H1 (cell line): ENCODE data around the gene CAPN1. TPM values are rescaled to one million over a fixed set of nuclear protein-coding genes. Genes with fewer than 3 reads are reported as not detected.
A peak's percentile ranks its signal among the peaks of the same experiment; 100 is the strongest.

Experiments
- CTCF ChIA-PET: fragments of 300-600 bp; sonication (Branson Sonifier 250); formaldehyde crosslinking; loops from one replicate; lab custom pipeline; 2021; ENCODE audit not compliant: partially characterized antibody; lab: Charles Lee
- POLR2A ChIA-PET: fragments of 300-600 bp; sonication (Branson Sonifier 250); formaldehyde crosslinking; loops from one replicate; lab custom pipeline; 2021; ENCODE audit warnings: inconsistent platforms; ENCODE audit not compliant: partially characterized antibody; lab: Charles Lee
- DNase-seq, 2 experiments: peaks; one replicate each; pipeline versions ENCODE4 v3.0.0 to v3.0.0-alpha.2; 2010 to 2022; ENCODE audit warnings: low spot score in 2 of 2, low read depth in 1 of 2, mixed read lengths in 1 of 2
- FAIRE-seq: peaks from 2 replicates; lab custom pipeline; 2011; peaks lifted over from hg19 to GRCh38; lab: Jason Lieb, UNC
- H2AFZ ChIP-seq: 2 replicates; pipeline ENCODE4 v1.8.1; 2012; ENCODE audit warnings: low read length, inconsistent platforms
- H2AK5ac ChIP-seq: 2 replicates; pipeline ENCODE4 v1.6.1; 2013; ENCODE audit warnings: low read depth, low read length
- H2BK120ac ChIP-seq: replicated peaks from 2 replicates; pipeline ENCODE3; 2013; ENCODE audit warnings: low read depth, low read length, inconsistent platforms
- H2BK12ac ChIP-seq: 2 replicates; pipeline ENCODE4 v1.6.1; 2013; ENCODE audit warnings: low read depth, low read length
- H2BK15ac ChIP-seq: 2 replicates; pipeline ENCODE4 v1.6.1; 2013; ENCODE audit warnings: low read length
- H2BK20ac ChIP-seq: 2 replicates; pipeline ENCODE4 v1.6.1; 2013; ENCODE audit warnings: low read length
- H2BK5ac ChIP-seq: 2 replicates; pipeline ENCODE4 v1.6.1; 2013; ENCODE audit warnings: low read depth, low read length
- H3K14ac ChIP-seq: 2 replicates; pipeline ENCODE4 v1.6.1; 2013; ENCODE audit warnings: inconsistent platforms; ENCODE audit not compliant: insufficient read length
- H3K18ac ChIP-seq: 2 replicates; pipeline ENCODE4 v1.6.1; 2013; ENCODE audit warnings: low read length; ENCODE audit errors: extremely low read depth
- H3K23ac ChIP-seq: 2 replicates; pipeline ENCODE4 v1.6.1; 2013; ENCODE audit warnings: inconsistent platforms; ENCODE audit not compliant: insufficient read length
- H3K23me2 ChIP-seq: 2 replicates; pipeline ENCODE4 v1.6.1; 2013; ENCODE audit warnings: low read depth, low read length
- H3K27ac ChIP-seq: 2 replicates; pipeline ENCODE4 v1.6.1; 2011; ENCODE audit warnings: low read depth, low read length, inconsistent platforms
- H3K27me3 ChIP-seq, 4 experiments: replicated peaks in 1 of 4; 1 replicate in 1 of 4; 2 replicates in 3 of 4; pipeline versions ENCODE4 v1.6.1 to v1.8.1; 2011 to 2013; ENCODE audit warnings: low read length in 3 of 4, mild to moderate bottlenecking in 3 of 4, inconsistent platforms in 2 of 4, mixed read lengths in 2 of 4, moderate library complexity in 1 of 4; ENCODE audit not compliant: control insufficient read depth in 3 of 4, insufficient read depth in 3 of 4; ENCODE audit errors: extremely low read depth in 1 of 4
- H3K36me3 ChIP-seq, 4 experiments: 2 replicates each; pipeline versions ENCODE4 v1.6.1 to v1.8.1; 2011 to 2013; ENCODE audit warnings: mild to moderate bottlenecking in 4 of 4, low read length in 3 of 4, moderate library complexity in 2 of 4, control low read depth in 1 of 4, inconsistent platforms in 1 of 4; ENCODE audit not compliant: insufficient read depth in 4 of 4, control insufficient read depth in 2 of 4
- H3K4ac ChIP-seq: replicated peaks from 2 replicates; pipeline ENCODE3; 2013; ENCODE audit warnings: low read length, low read depth, mixed read lengths, inconsistent platforms; ENCODE audit not compliant: insufficient read length
- H3K4me1 ChIP-seq, 4 experiments: replicated peaks in 1 of 4; 1 replicate in 1 of 4; 2 replicates in 3 of 4; pipeline versions ENCODE4 v1.6.1 to v1.8.1; 2011 to 2013; ENCODE audit warnings: low read length in 3 of 4, inconsistent platforms in 2 of 4, mixed read lengths in 1 of 4; ENCODE audit not compliant: insufficient read depth in 4 of 4, control insufficient read depth in 3 of 4
- H3K4me2 ChIP-seq, 2 experiments: 2 replicates each; pipeline versions ENCODE4 v1.6.1 to v1.8.1; 2011 to 2013; ENCODE audit warnings: low read depth in 2 of 2, low read length in 2 of 2, control low read depth in 1 of 2, inconsistent platforms in 1 of 2, mild to moderate bottlenecking in 1 of 2; ENCODE audit not compliant: insufficient read depth in 1 of 2
- H3K4me3 ChIP-seq, 4 experiments: fragments of 200-600, 300-600 bp in 1 of 4; sonication (generic), shearing (Covaris generic), sonication (Bioruptor Twin) in 1 of 4; 2 replicates each; pipeline versions ENCODE4 v1.5.1 to v1.8.1; 2011 to 2016; ENCODE audit warnings: low read length in 4 of 4, low read depth in 3 of 4, control low read depth in 2 of 4, inconsistent platforms in 2 of 4, mild to moderate bottlenecking in 2 of 4, mixed read lengths in 1 of 4, moderate library complexity in 1 of 4; ENCODE audit not compliant: insufficient read depth in 2 of 4; ENCODE audit errors: extremely low read depth in 1 of 4
- H3K56ac ChIP-seq: replicated peaks from 2 replicates; pipeline ENCODE3; 2013; ENCODE audit warnings: low read depth, mild to moderate bottlenecking, mixed read lengths, low read length, inconsistent platforms; ENCODE audit not compliant: insufficient read length
- H3K79me1 ChIP-seq: 2 replicates; pipeline ENCODE4 v1.6.1; 2013; ENCODE audit warnings: low read depth, low read length, control low read depth
- H3K79me2 ChIP-seq, 2 experiments: 2 replicates each; pipeline versions ENCODE4 v1.6.1 to v1.8.1; 2012 to 2013; ENCODE audit warnings: low read length in 2 of 2, mild to moderate bottlenecking in 2 of 2, inconsistent platforms in 1 of 2; ENCODE audit not compliant: insufficient read depth in 2 of 2, control insufficient read depth in 1 of 2
- H3K9ac ChIP-seq, 4 experiments: replicated peaks in 1 of 4; 1 replicate in 1 of 4; 2 replicates in 3 of 4; pipeline versions ENCODE4 v1.6.1 to v1.8.1; 2011 to 2013; ENCODE audit warnings: low read depth in 3 of 4, low read length in 3 of 4, control low read depth in 2 of 4, mild to moderate bottlenecking in 2 of 4, moderate library complexity in 2 of 4, inconsistent platforms in 1 of 4; ENCODE audit errors: extremely low read depth in 1 of 4
- H3K9me3 ChIP-seq, 2 experiments: 2 replicates each; pipeline versions ENCODE4 v1.6.1 to v1.8.1; 2012 to 2013; ENCODE audit warnings: mild to moderate bottlenecking in 2 of 2, moderate library complexity in 2 of 2, control low read depth in 1 of 2, inconsistent platforms in 1 of 2, low read depth in 1 of 2, low read length in 1 of 2, mixed read lengths in 1 of 2; ENCODE audit not compliant: insufficient read depth in 2 of 2
- H4K20me1 ChIP-seq, 2 experiments: replicated peaks in 1 of 2; 2 replicates each; pipeline versions ENCODE3 to v1.8.1; 2011 to 2013; ENCODE audit warnings: inconsistent platforms in 2 of 2, low read length in 2 of 2, mild to moderate bottlenecking in 1 of 2; ENCODE audit not compliant: insufficient read depth in 2 of 2, control insufficient read depth in 1 of 2
- H4K5ac ChIP-seq: 2 replicates; pipeline ENCODE4 v1.6.1; 2013; ENCODE audit warnings: low read length, low read depth, mixed read lengths, inconsistent platforms; ENCODE audit not compliant: insufficient read length
- H4K8ac ChIP-seq: 2 replicates; pipeline ENCODE4 v1.8.0; 2013; ENCODE audit warnings: mild to moderate bottlenecking, moderate library complexity, low read length, inconsistent platforms; ENCODE audit not compliant: insufficient read depth; ENCODE audit errors: extremely low read depth
- H4K91ac ChIP-seq: replicated peaks from 2 replicates; pipeline ENCODE3; 2013; ENCODE audit warnings: low read length, mixed read lengths, inconsistent platforms; ENCODE audit not compliant: insufficient read length
- ATF2 ChIP-seq: IDR thresholded peaks from 2 replicates; pipeline ENCODE4 v1.6.1; 2012; ENCODE audit warnings: low read length, inconsistent platforms
- BCL11A ChIP-seq, 2 experiments: IDR thresholded peaks; one replicate each; pipeline ENCODE4 v1.6.1; 2011; ENCODE audit warnings: low read depth in 2 of 2, low read length in 2 of 2, mild to moderate bottlenecking in 2 of 2
- GABPA ChIP-seq: IDR thresholded peaks from 2 replicates; pipeline ENCODE4 v1.6.1; 2011; ENCODE audit warnings: mild to moderate bottlenecking, low read length, moderate library complexity, borderline replicate concordance; ENCODE audit not compliant: insufficient read depth
- GTF2F1 ChIP-seq: IDR thresholded peaks from 2 replicates; pipeline ENCODE4 v1.6.1; 2012; ENCODE audit warnings: low read depth, low read length, improper control_type of control experiment, borderline replicate concordance
- JUN ChIP-seq: IDR thresholded peaks from 2 replicates; pipeline ENCODE4 v1.6.1; 2011; ENCODE audit warnings: low read depth, mild to moderate bottlenecking, improper control_type of control experiment, low read length
- MAX ChIP-seq: IDR thresholded peaks from 2 replicates; pipeline ENCODE4 v1.6.1; 2012; ENCODE audit warnings: inconsistent platforms
- RXRA ChIP-seq: IDR thresholded peaks from 2 replicates; pipeline ENCODE4 v1.6.1; 2011; ENCODE audit warnings: low read depth, mild to moderate bottlenecking, low read length, moderate library complexity; ENCODE audit not compliant: insufficient read depth
- SIRT6 ChIP-seq: IDR thresholded peaks from one replicate; pipeline ENCODE4 v1.7.1; 2012; ENCODE audit warnings: low read length, inconsistent platforms
- WGBS, 2 experiments: shearing (Covaris generic) in 1 of 2; methylation state at CpG; one replicate each; pipeline versions ENCODE4 v1.1.6 to v1.1.7; 2013 to 2015; ENCODE audit warnings: low lambda C conversion rate in 2 of 2, mixed read lengths in 2 of 2, inconsistent platforms in 1 of 2, low coverage in 1 of 2, missing lambda C conversion rate in 1 of 2; ENCODE audit not compliant: insufficient replicate concordance in 2 of 2, insufficient coverage in 1 of 2, insufficient read length in 1 of 2; ENCODE audit errors: extremely low coverage in 1 of 2, missing lambda C conversion rate in 1 of 2; 5-methylcytosine and 5-hydroxymethylcytosine counted together
- polyA plus RNA-seq, 7 experiments: library from polyadenylated mRNA; depleted of rRNA in 3 of 7; stranded (reverse) in 5 of 7; unstranded in 2 of 7; fragments of >200 nt in 5 of 7; fragments of 200-250 nt in 2 of 7; gene quantifications; 1 replicate in 5 of 7; 2 replicates in 1 of 7; 4 replicates in 1 of 7; pipeline versions ENCODE4 v1.2.1 to v1.2.3, GENCODE V29; 2011 to 2013; ENCODE audit warnings: missing spikeins in 2 of 7, mixed read lengths in 2 of 7
- total RNA-seq: library from RNA; stranded (reverse); fragmentation: NEBNext Ultra II Directional; extraction: Animal tissue kit (Norgen Biotek cat#: 25700); gene quantifications from 2 replicates; pipeline ENCODE4 v1.2.1, GENCODE V29; 2021

Gene CAPN1
- total and polyA plus RNA-seq, 2 of the 8 experiments (the other 6 are each of a cell fraction or from before 2014, with no cell fraction given) = 194 to 233 TPM

- Histone ChIP-seq H3K4me1 (peaks cover 0 to 3% (median under 1%) of the 10 kb centered on the region in 4 experiments; a peak in 2 of 7 replicates), H3K18ac (peak overlapping the region; percentile 55; the same call in 1 of the 2 replicates), H3K23ac (no peak overlapping the region), H3K4ac (peak overlapping the region; percentile 63), H3K27me3 (no peaks in the 10 kb centered on the region), H3K9me3 (no peaks in the 10 kb centered on the region), H3K56ac (peak overlapping the region; percentile 72), H2AFZ (0 out of 2 replicates have a peak overlapping the region, but pooled peaks have one; percentile 51), H3K14ac (no peak overlapping the region), H4K8ac (no peak overlapping the region), H2BK5ac (no peak overlapping the region; the same call in 1 of the 2 replicates), H4K91ac (peak overlapping the region; percentile 2), H3K79me1 (peaks cover 9% of the 10 kb centered on the region), H2BK120ac (no peak overlapping the region), H2BK20ac (no peak overlapping the region), H2BK15ac (no peak overlapping the region), H2BK12ac (peak overlapping the region; percentile 12; the same call in 1 of the 2 replicates), H4K5ac (peak overlapping the region; percentile 42), H3K4me2 (peak overlapping the region; percentile 85 to 98), H2AK5ac (peak overlapping the region; percentile 24), H4K20me1 (no peaks in the 10 kb centered on the region), H3K9ac (peak overlapping the region in 3 of 4 experiments; percentile 48 to 91 (median 80); a peak in 6 of 7 replicates), H3K27ac (0 out of 2 replicates have a peak overlapping the region, but pooled peaks have one; percentile 46), H3K79me2 (peaks cover 5 to 18% of the 10 kb centered on the region in 2 experiments), H3K23me2 (peaks cover 18% of the 10 kb centered on the region), H3K36me3 (no peaks in the 10 kb centered on the region; a peak in 1 of 8 replicates), H3K4me3 (peak overlapping the region; percentile 74 to 83 (median 81))
- POLR2A ChIA-PET = interaction anchor here (0.8 to 2.6 kb wide), 11 partner anchors 10 to 241 kb away, joined by 3 to 10 read pairs (median 4); partner anchors contain the start of genes CDC42EP2, DPF2 and SYVN1
- DNase-seq (no peak), FAIRE-seq (no peak)
- WGBS, 2 experiments = 67% methylated on average over 26 of the region's 26 CpGs; no CpG with 5 or more reads in 1 of the 2 experiments
- CTCF ChIA-PET = interaction anchor here (2.5 to 2.8 kb wide), 2 partner anchors 11 to 36 kb away, joined by 13 to 17 read pairs; no protein-coding TSS in a partner anchor
- TF ChIP-seq ATF2 (no peak), GABPA (no peak), SIRT6 (no peak), BCL11A (IDR thresholded peaks at IDR 0.05; ENCODE audit: low read depth in 2 of 2, low read length in 2 of 2) (no peak), GTF2F1 (no peak), RXRA (no peak), JUN (no peak), MAX (no peak)
Measured at GRCh38 chr11:65260756-65261590, 79.2 kb downstream of the CAPN1 start.
